Right lobe of liver (tissue), 6 donors: ENCODE data around the gene M1AP. TPM values are rescaled to one million over a fixed set of nuclear protein-coding genes. Genes with fewer than 3 reads are reported as not detected.
A peak's percentile ranks its signal among the peaks of the same experiment; 100 is the strongest.

Experiments
- ATAC-seq, 4 donors: fragments of 200-7000 bp; cut with Tn5 transposase; one replicate each; pipeline ENCODE4 v1.9.1; 2020; ENCODE audit warnings: mild to moderate bottlenecking in 4 of 4, moderate library complexity in 4 of 4
- DNase-seq, 3 donors: peaks; one replicate each; pipeline ENCODE4 v3.0.0-alpha.2; 2020
- H3K27ac ChIP-seq, 3 donors: fragments of 200-600 bp; one replicate each; pipeline ENCODE4 v1.8.0; 2022
- H3K27me3 ChIP-seq, 2 donors: fragments of 200-600 bp; one replicate each; pipeline ENCODE4 v1.8.0; 2022
- H3K36me3 ChIP-seq, 4 donors: fragments of 200-600 bp; sonication (generic) in 1 of 4; one replicate each; pipeline versions ENCODE4 v1.5.1 to v1.8.0; 2017 to 2022; ENCODE audit warnings: control low read depth in 1 of 4
- H3K4me1 ChIP-seq, 4 donors: fragments of 200-600 bp; sonication (generic) in 1 of 4; one replicate each; pipeline versions ENCODE4 v1.5.1 to v1.8.0; 2017 to 2022; ENCODE audit warnings: control low read depth in 1 of 4
- H3K4me3 ChIP-seq, 3 donors: fragments of 200-600 bp; one replicate each; pipeline ENCODE4 v1.8.0; 2022
- H3K9me3 ChIP-seq, 4 donors: fragments of 200-600 bp; sonication (generic) in 1 of 4; one replicate each; pipeline versions ENCODE4 v1.5.1 to v1.8.0; 2017 to 2022; ENCODE audit warnings: control low read depth in 1 of 4
- CTCF ChIP-seq, 4 donors: fragments of 200-600 bp in 3 of 4; fragments of 450-650 bp in 1 of 4; IDR thresholded peaks; one replicate each; pipeline versions ENCODE4 v1.5.1 to v1.8.0; 2016 to 2022; ENCODE audit warnings: antibody characterized with exemption in 4 of 4, mild to moderate bottlenecking in 2 of 4
- POLR2A ChIP-seq: fragments of 450-650 bp; IDR thresholded peaks from one replicate; pipeline ENCODE4 v1.6.1; 2017; ENCODE audit warnings: antibody characterized with exemption, mild to moderate bottlenecking
- WGBS: methylation state at CpG from one replicate; pipeline ENCODE4 v1.1.6; 2018; ENCODE audit warnings: low coverage, low lambda C conversion rate; ENCODE audit not compliant: insufficient coverage; ENCODE audit errors: missing lambda C conversion rate; 5-methylcytosine and 5-hydroxymethylcytosine counted together
- intact Hi-C, 2 donors: fragments of 100-400 bp; cut with DNase I; formaldehyde crosslinking; loops; one replicate each; pipeline versions ENCODE4 v1.11.2 to v1.14.1; 2022
- total RNA-seq, 6 experiments: library from RNA; depleted of rRNA in 2 of 6; stranded (reverse); fragments of >200 nt in 2 of 6; fragmentation: NEBNext Ultra II Directional in 3 of 6; extraction: Animal tissue kit (Norgen Biotek cat#: 25700) in 3 of 6; gene quantifications; one replicate each; pipeline versions ENCODE4 v1.1.0 to v1.2.4, GENCODE V29; 2016 to 2023
- donor health status: DM: no; HTN: yes; CAD: no.
- donor health status: DM: no; HTN: no; CAD: no.
- donor health status: DM: no; HTN: no; CAD: no.
- donor health status: DM: no; HTN: yes; CAD: no.
- donor health status: DM: no; HTN: yes; CAD: no.

The M1AP gene
- total RNA-seq, 6 experiments from 2014 or later: not detected

GRCh38 chr2:74558284-74559230 lies 89.6 kb downstream of the M1AP start:
- no peak for DNase-seq
- Histone ChIP-seq H3K36me3 (no peaks in the 10 kb centered on the region), H3K27me3 (no peaks in the 10 kb centered on the region), H3K27ac (no peak overlapping the region), H3K9me3 (no peaks in the 10 kb centered on the region), H3K4me1 (no peaks in the 10 kb centered on the region), H3K4me3 (no peak overlapping the region)
- intact Hi-C loops: no loop called here
- no peak for ATAC-seq
- TF ChIP-seq CTCF (IDR thresholded peaks at IDR 0.05) (no peak), POLR2A (no peak)
- 63% methylated on average over 4 of the region's 7 CpGs for WGBS

GRCh38 chr2:74556831-74557370 lies 91.2 kb downstream of the M1AP start:
- 83% methylated on average over 1 of the region's 6 CpGs for WGBS

GRCh38 chr2:74556159-74556558 lies 92.0 kb downstream of the M1AP start:
- 74% methylated on average over 6 of the region's 14 CpGs for WGBS
- ATAC-seq (no peak), DNase-seq (no peak)
- Histone ChIP-seq H3K36me3 (no peaks in the 10 kb centered on the region), H3K4me1 (no peaks in the 10 kb centered on the region), H3K27me3 (no peaks in the 10 kb centered on the region), H3K27ac (peak overlapping the region in 1 of 3 donors; percentile 43), H3K9me3 (no peaks in the 10 kb centered on the region), H3K4me3 (no peak overlapping the region)
- no peak for TF ChIP-seq CTCF (IDR thresholded peaks at IDR 0.05)
- TF ChIP-seq POLR2A: no peak
- intact Hi-C loops: no loop called here

More at GRCh38 chr2:74556831-74557370, 91.2 kb downstream of the M1AP start:
- no peaks in the 10 kb centered on the region for H3K4me1 ChIP-seq
- H3K36me3 ChIP-seq: no peaks in the 10 kb centered on the region
- intact Hi-C loops: no loop called here
- ATAC-seq (no peak), DNase-seq (no peak)
- TF ChIP-seq CTCF (IDR thresholded peaks at IDR 0.05): no peak
- TF ChIP-seq POLR2A: no peak
- H3K9me3 ChIP-seq: no peaks in the 10 kb centered on the region
- no peak overlapping the region for H3K4me3 ChIP-seq
- no peaks in the 10 kb centered on the region for H3K27me3 ChIP-seq
- H3K27ac ChIP-seq: no peak overlapping the region

GRCh38 chr2:74555610-74556103 lies 92.5 kb downstream of the M1AP start:
- Histone ChIP-seq H3K27me3 (no peaks in the 10 kb centered on the region), H3K4me3 (peak overlapping the region; percentile 59 to 78 (median 68)), H3K27ac (peak overlapping the region in 2 of 3 donors; percentile 63 to 77), H3K9me3 (no peaks in the 10 kb centered on the region), H3K36me3 (no peaks in the 10 kb centered on the region), H3K4me1 (no peaks in the 10 kb centered on the region)
- WGBS: 75% methylated on average over 3 of the region's 17 CpGs
- intact Hi-C loops: no loop called here
- TF ChIP-seq CTCF (IDR thresholded peaks at IDR 0.05) (no peak), POLR2A (no peak)
- DNase-seq: peak in 2 of 3 donors; percentile 54 to 58
- peak in 3 of 4 donors; percentile 5 to 22 (median 22) for ATAC-seq
